ENCODE data around the gene IGSF3. TPM values are rescaled to one million over a fixed set of nuclear protein-coding genes. Genes with fewer than 3 reads are reported as not detected.

IGSF3 gene
- total RNA-seq, 1 experiment from 2014 or later = 30.1 TPM

GRCh38 chr1:116558140-116558549 lies 109.4 kb downstream of the IGSF3 start:
- Histone ChIP-seq H3K36me3 (ENCODE audit: low read depth) (peaks cover 39% of the 10 kb centered on the region), H3K4me3 (no peak overlapping the region), H2AFZ (no peak overlapping the region), H3K4me2 (no peak overlapping the region), H3F3A (ENCODE audit: insufficient read depth, low read depth) (peaks cover 37% of the 10 kb centered on the region), H4K20me1 (ENCODE audit: insufficient read depth) (peaks cover 24% of the 10 kb centered on the region), H3K9me2 (ENCODE audit: insufficient read depth) (no peaks in the 10 kb centered on the region), H3K79me2 (ENCODE audit: low read depth) (peaks cover 99% of the 10 kb centered on the region), H3K27ac (no peak overlapping the region), H3K9me3 (ENCODE audit: insufficient read depth, low read depth) (no peaks in the 10 kb centered on the region; the same call in 1 of the 2 replicates), H3K27me3 (ENCODE audit: insufficient read depth, low read depth) (no peaks in the 10 kb centered on the region), H3K4me1 (replicated peaks; ENCODE audit: insufficient read depth) (peaks cover 48% of the 10 kb centered on the region)
- intact Hi-C loops (cut with micrococcal nuclease; ENCODE audit: unreplicated experiment) = no loop called here
- no peak for DNase-seq
- POLR2A ChIA-PET (ENCODE audit: unreplicated experiment) = no interaction called here
- no peak for TF ChIP-seq EZH2 (IDR thresholded peaks at IDR 0.05; ENCODE audit: low read depth)
- TF ChIP-seq CTCF (conservative IDR thresholded peaks at IDR 0.05) = no peak
- no TSS peak for BruUV-seq (replicated peaks)
- CTCF ChIA-PET = no interaction called here

- DNase-seq = no peak
- Histone ChIP-seq H3K4me1 (replicated peaks; ENCODE audit: insufficient read depth) (peaks cover 54% of the 10 kb centered on the region), H2AFZ (no peak overlapping the region), H3K4me2 (no peak overlapping the region), H3K9me3 (ENCODE audit: insufficient read depth, low read depth) (no peaks in the 10 kb centered on the region), H3F3A (ENCODE audit: insufficient read depth, low read depth) (peaks cover 37% of the 10 kb centered on the region), H3K27ac (peak overlapping the region; percentile 64), H3K36me3 (ENCODE audit: low read depth) (peaks cover 36% of the 10 kb centered on the region), H3K27me3 (ENCODE audit: insufficient read depth, low read depth) (no peaks in the 10 kb centered on the region), H3K79me2 (ENCODE audit: low read depth) (peaks cover 99% of the 10 kb centered on the region), H3K9me2 (ENCODE audit: insufficient read depth) (no peaks in the 10 kb centered on the region), H3K4me3 (no peak overlapping the region), H4K20me1 (ENCODE audit: insufficient read depth) (peaks cover 23% of the 10 kb centered on the region)
- POLR2A ChIA-PET (ENCODE audit: unreplicated experiment) = interaction anchor here (0.6 to 1.0 kb wide), 2 partner anchors 10 to 12 kb away, joined by 3 to 6 read pairs; no protein-coding TSS in a partner anchor
- TF ChIP-seq CTCF (conservative IDR thresholded peaks at IDR 0.05) (no peak), EZH2 (IDR thresholded peaks at IDR 0.05; ENCODE audit: low read depth) (no peak)
- BruUV-seq (replicated peaks) = no TSS peak
- intact Hi-C loops (cut with micrococcal nuclease; ENCODE audit: unreplicated experiment) = loop anchor here (2.0 kb wide), 1 partner anchor 21 kb away; no protein-coding TSS in a partner anchor
- CTCF ChIA-PET = interaction anchor here (0.6 kb wide), 2 partner anchors 17 to 500 kb away, joined by 4 read pairs; no protein-coding TSS in a partner anchor
Observed at GRCh38 chr1:116557323-116557878, 110.1 kb downstream of the IGSF3 start.

- intact Hi-C loops (cut with micrococcal nuclease; ENCODE audit: unreplicated experiment) = loop anchor here (2.0 kb wide), 1 partner anchor 20 kb away; no protein-coding TSS in a partner anchor
- POLR2A ChIA-PET (ENCODE audit: unreplicated experiment) = interaction anchor here (0.6 to 1.0 kb wide), 2 partner anchors 9 to 13 kb away, joined by 3 to 6 read pairs; no protein-coding TSS in a partner anchor
- peak overlapping the region; percentile 35; the same call in 1 of the 2 replicates for H3K4me2 ChIP-seq
Observed at GRCh38 chr1:116556289-116557006, 111.1 kb downstream of the IGSF3 start.

More at GRCh38 chr1:116556289-116557006, 111.1 kb downstream of the IGSF3 start:
- H3K4me3 ChIP-seq = no peak overlapping the region
- H3F3A ChIP-seq (ENCODE audit: insufficient read depth, low read depth) = peaks cover 37% of the 10 kb centered on the region
- TF ChIP-seq CTCF (conservative IDR thresholded peaks at IDR 0.05) (no peak), EZH2 (IDR thresholded peaks at IDR 0.05; ENCODE audit: low read depth) (no peak)
- H3K9me2 ChIP-seq (ENCODE audit: insufficient read depth) = no peaks in the 10 kb centered on the region
- peaks cover 13% of the 10 kb centered on the region for H4K20me1 ChIP-seq (ENCODE audit: insufficient read depth)
- H2AFZ ChIP-seq = no peak overlapping the region
- peaks cover 41% of the 10 kb centered on the region for H3K36me3 ChIP-seq (ENCODE audit: low read depth)
- H3K9me3 ChIP-seq (ENCODE audit: insufficient read depth, low read depth) = no peaks in the 10 kb centered on the region
- H3K4me1 ChIP-seq (replicated peaks; ENCODE audit: insufficient read depth) = peaks cover 54% of the 10 kb centered on the region
- H3K27me3 ChIP-seq (ENCODE audit: insufficient read depth, low read depth) = no peaks in the 10 kb centered on the region
- no TSS peak for BruUV-seq (replicated peaks)
- DNase-seq = peak; percentile 71 to 91
- CTCF ChIA-PET = interaction anchor here (0.6 kb wide), 2 partner anchors 18 to 501 kb away, joined by 4 read pairs; no protein-coding TSS in a partner anchor
- peak overlapping the region; percentile 64 for H3K27ac ChIP-seq
- H3K79me2 ChIP-seq (ENCODE audit: low read depth) = peaks cover 99% of the 10 kb centered on the region
